GM19043 (cell line): ENCODE data around the gene B4GALNT1.

ENCODE experiments used
- ATAC-seq: cut with Tn5 transposase; IDR thresholded peaks from one replicate; pipeline ENCODE4 v1.9.1; 2021; ENCODE audit warnings: low read depth; ENCODE audit not compliant: unreplicated experiment

The B4GALNT1 gene

GRCh38 chr12:57609781-57610553 lies 23.0 kb downstream of the B4GALNT1 start:
- no peak for ATAC-seq

- ATAC-seq: no peak
These were observed 23.8 kb downstream of the B4GALNT1 start for GRCh38 chr12:57609101-57609780.

DNA sequence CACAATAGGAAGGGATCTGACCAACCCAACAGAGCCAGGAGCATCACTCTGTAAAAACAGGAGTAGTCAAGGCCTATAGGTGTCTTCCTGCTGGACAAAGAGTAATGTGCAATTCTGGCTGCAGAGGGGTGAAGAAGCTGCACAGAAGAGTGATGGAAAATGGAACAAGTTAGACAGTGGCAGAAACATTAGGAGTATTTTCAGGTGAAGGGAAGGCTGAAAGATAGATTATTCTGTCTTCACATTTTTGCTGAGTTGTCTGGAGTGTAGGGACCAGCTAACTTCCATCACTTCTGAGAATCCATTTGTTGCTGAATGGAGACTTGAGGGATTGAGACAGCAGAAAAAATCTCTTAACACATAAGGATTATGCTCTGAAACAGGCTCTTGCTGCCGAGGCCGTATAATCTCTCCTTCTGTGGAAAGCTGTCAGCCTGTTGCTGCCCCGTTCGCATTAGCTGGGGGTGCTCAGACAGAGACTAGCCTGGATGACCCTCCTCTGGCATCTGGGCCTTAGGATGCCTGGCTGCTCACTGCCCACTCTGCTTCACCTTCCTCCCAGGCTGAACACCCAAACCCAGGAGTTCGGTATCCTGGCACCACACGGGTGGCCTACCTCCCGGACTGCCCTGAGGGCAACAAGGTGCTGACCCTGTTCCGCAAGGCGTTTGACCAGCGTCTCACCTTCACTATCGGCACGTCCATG lies 24.9 kb downstream of the B4GALNT1 start:
- no peak for ATAC-seq

GRCh38 chr12:57606821-57607220 lies 26.2 kb downstream of the B4GALNT1 start:
- ATAC-seq: no peak

- no peak for ATAC-seq
These were observed 26.6 kb downstream of the B4GALNT1 start for GRCh38 chr12:57606399-57606798.

DNA sequence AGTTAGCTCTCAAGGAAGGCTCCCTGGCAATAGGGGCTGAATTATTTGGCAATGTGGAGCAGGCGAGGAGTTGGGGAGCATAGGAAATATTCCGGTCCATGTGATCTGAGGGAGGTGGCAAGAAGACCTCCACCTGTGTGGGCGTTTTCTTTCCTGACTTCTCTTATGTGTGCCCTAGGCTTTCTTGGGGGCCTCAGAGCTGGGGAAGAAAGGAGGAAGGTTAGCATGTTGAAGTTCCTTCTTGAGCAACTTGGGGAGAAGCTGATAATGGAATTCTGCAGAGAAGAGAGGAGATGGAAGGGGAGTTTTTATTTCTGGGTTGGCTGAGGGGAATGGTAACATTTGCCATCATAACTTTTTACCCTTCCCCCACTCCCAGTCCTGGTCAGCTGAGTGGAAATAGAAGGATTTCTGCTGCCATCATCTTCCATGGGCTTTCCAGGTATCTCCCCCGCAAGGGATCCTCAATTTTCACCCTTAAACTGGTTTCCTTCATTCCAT lies 27.1 kb downstream of the B4GALNT1 start:
- no peak for ATAC-seq

GRCh38 chr12:57604992-57605810 lies 27.8 kb downstream of the B4GALNT1 start:
- no peak for ATAC-seq

DNA sequence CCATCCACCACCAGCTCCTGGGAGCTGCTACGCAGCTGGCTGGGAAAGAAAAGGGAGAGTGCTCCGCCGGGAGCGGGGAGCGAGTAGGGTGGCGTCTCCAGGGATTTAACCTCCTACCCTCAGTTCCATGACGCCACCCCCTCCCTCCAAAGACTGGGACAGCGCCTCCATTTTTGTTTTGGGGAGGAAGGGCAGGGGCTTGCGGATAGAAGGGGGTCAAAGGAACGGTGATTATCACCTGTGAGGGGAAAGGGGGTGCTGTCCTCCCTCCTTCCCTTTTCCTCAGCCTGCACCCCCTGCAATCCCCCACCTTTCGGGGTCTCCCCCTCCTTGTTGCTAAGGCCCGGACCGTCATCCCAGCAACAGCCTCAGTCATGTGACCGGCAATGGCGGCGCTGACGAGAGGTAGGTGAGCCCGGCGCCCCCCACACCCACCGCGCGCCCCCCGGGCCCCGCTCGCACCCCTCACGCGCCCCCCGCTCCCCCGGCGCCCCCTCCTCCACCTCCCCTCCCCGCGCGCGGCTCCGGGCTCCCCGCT lies 28.5 kb downstream of the B4GALNT1 start, which contains the start of gene DTX3:
TSS of gene DTX3 (plus strand) at position 371 of the 538 bp plus-strand sequence. CDS start 1,694 bp downstream, outside the sequence.
- ATAC-seq: no peak

- no peak for ATAC-seq
These were observed 29.1 kb downstream of the B4GALNT1 start for GRCh38 chr12:57603815-57604453.

DNA sequence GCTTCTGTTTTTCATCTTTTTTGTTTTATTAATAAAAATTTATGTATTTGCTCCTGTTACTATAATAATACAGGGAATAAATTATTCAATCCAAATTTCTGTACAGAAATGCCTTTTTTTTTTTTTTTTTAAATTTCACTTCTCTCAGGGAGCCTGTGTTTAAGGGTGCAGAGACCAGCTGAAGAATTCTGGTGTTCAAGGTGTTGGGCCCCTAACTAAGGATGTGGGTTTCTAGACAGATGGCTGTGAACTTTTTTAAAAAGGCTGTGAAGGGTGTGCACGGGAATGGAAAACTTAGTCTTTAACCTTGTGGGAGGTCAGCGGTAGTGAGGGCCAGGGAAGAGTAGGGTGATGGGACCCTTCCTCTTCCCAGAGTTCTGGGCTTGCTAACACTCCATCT lies 29.7 kb downstream of the B4GALNT1 start:
- ATAC-seq: no peak

- ATAC-seq: no peak
These were observed 30.5 kb downstream of the B4GALNT1 start for GRCh38 chr12:57602544-57602943.

- no peak for ATAC-seq
These were observed 32.6 kb downstream of the B4GALNT1 start for GRCh38 chr12:57600395-57600794.

DNA sequence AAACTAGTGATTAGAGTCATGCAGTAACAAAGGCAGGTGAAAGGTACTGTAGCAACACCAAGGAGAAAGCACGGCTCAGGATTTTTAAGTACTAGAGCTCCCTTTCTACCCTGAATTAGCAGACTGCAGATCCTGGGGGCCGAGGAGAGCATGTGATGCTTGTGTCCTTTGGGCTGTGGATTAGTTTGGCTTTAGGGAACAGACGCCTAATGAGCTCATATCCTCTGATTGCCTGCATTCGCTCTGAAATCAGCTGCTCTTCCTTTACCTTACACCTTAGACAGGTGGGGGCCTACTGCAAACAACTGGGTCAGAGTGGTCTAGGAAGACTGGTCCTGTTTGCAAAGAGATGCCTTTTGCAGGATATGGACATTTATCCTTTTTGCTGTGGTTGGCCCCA lies 39.8 kb downstream of the B4GALNT1 start:
- ATAC-seq: no peak

DNA sequence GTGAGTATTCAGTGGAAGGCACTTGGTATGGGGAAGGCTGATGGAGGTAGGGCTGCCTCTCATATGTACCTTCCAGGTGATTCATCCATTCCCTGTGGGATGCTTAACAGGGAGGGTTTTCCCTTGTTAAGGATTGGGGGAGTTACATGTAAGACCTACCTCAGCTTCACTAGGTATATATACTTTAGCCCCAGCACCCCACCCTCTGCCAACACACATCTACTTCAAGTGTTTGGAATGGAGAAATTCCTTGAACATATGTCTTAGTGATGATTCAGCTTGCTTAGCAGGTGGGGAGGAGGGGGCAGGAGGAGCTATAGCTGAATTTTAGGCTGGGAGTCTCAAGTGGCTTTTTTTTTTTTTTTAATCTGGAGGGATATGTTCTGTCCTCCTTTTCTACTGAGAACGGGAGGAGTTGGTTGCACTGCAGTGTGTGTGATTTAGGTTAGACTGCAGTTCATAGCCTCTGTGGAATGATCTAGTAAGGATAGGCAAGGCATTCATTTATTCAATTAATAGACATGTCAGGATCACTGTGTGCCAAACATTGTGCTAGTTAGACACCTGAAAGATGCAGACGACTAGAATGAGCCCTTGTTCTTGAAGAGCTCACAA lies 40.3 kb downstream of the B4GALNT1 start:
- ATAC-seq: no peak

GRCh38 chr12:57591782-57592325 lies 41.1 kb downstream of the B4GALNT1 start:
- peak; percentile 7 for ATAC-seq

DNA sequence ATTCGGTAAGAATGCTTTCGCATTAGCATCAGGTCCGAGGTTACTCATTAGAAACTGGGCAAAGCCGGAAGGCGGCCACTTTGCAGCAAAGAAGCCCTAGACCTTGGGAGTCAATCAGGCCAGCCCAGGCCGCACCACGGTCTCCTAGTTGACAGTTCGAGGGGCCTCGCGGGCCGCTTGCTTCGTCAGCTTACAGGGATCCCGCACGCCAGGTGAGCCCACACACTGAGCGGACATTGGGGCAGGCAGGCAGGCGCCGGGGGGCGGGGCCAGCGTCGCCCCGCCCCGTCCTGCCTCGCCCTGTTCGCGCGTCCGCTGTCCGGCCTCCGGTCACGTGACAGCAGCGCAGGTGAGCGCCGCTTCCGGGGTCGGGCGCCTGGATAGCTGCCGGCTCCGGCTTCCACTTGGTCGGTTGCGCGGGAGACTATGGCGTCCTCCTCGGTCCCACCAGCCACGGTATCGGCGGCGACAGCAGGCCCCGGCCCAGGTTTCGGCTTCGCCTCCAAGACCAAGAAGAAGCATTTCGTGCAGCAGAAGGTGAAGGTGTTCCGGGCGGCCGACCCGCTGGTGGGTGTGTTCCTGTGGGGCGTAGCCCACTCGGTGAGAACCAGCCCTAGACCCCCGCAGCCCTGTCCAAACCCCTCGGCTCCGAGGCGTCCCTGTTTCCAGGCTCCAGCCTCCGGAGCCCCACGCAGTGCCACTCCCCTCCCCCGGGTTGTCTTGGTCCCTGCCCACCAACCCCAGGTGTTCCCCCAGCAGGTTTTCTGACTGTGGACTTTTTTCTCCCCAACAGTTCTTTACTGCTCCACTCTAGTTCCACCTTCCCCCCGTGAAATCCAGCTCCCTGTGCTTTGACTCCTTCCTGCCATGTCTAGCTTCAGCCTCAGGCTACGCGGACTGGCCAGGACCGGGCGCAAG lies 41.9 kb downstream of the B4GALNT1 start, which contains the start of gene PIP4K2C:
TSS of gene PIP4K2C (plus strand) at position 329 of the 918 bp plus-strand sequence. CDS start at position 427, 98 bp downstream.
- ATAC-seq: peak; percentile 96

GRCh38 chr12:57590479-57590863 lies 42.5 kb downstream of the B4GALNT1 start:
- no peak for ATAC-seq
